Fibroblast of lung (primary cell): ENCODE results near the gene DPY19L1. TPM values are rescaled to one million over a fixed set of nuclear protein-coding genes. Genes with fewer than 3 reads are reported as not detected.
"Not testable (repeated sequence)": the region's sequence is repeated elsewhere in the genome, so short reads cannot be mapped to it uniquely, and the experiment has no call there.

ENCODE experiments used
- DNase-seq, 2 donors: peaks; one replicate each; pipeline versions ENCODE4 v3.0.0 to v3.0.0-alpha.2; 2010; ENCODE audit warnings: low read depth in 2 of 2
- H2AFZ ChIP-seq: 2 replicates; pipeline ENCODE4 v1.5.1; 2012; ENCODE audit warnings: low read length, control low read depth, inconsistent platforms
- H3K27ac ChIP-seq: 2 replicates; pipeline ENCODE4 v1.5.1; 2011; ENCODE audit warnings: low read length, control low read depth; ENCODE audit not compliant: insufficient read depth
- H3K27me3 ChIP-seq: 2 replicates; pipeline ENCODE4 v1.5.1; 2011; ENCODE audit warnings: mild to moderate bottlenecking, low read length; ENCODE audit not compliant: control insufficient read depth, insufficient read depth
- H3K36me3 ChIP-seq: 2 replicates; pipeline ENCODE4 v1.5.1; 2011; ENCODE audit warnings: low read length; ENCODE audit not compliant: control insufficient read depth, insufficient read depth
- H3K4me1 ChIP-seq: 2 replicates; pipeline ENCODE4 v1.5.1; 2011; ENCODE audit warnings: low read length; ENCODE audit not compliant: control insufficient read depth, insufficient read depth; ENCODE audit errors: extremely low read depth
- H3K4me2 ChIP-seq: 2 replicates; pipeline ENCODE4 v1.5.1; 2011; ENCODE audit warnings: low read length, control low read depth; ENCODE audit not compliant: insufficient read depth; ENCODE audit errors: extremely low read depth
- H3K4me3 ChIP-seq, 4 experiments: fragments of 200-600 bp in 1 of 4; sonication (generic) in 1 of 4; replicated peaks in 1 of 4; 2 replicates each; pipeline ENCODE4 v1.5.1; 2011 to 2016; ENCODE audit warnings: low read length in 4 of 4, low read depth in 3 of 4, mild to moderate bottlenecking in 3 of 4, control low read depth in 2 of 4, inconsistent platforms in 1 of 4, mixed read lengths in 1 of 4; ENCODE audit not compliant: insufficient read depth in 1 of 4; ENCODE audit errors: control extremely low read depth in 1 of 4
- H3K79me2 ChIP-seq: 2 replicates; pipeline ENCODE4 v1.5.1; 2012; ENCODE audit warnings: mild to moderate bottlenecking, low read length, inconsistent platforms; ENCODE audit not compliant: control insufficient read depth, insufficient read depth
- H3K9ac ChIP-seq: 2 replicates; pipeline ENCODE4 v1.5.1; 2011; ENCODE audit warnings: mild to moderate bottlenecking, low read length, control low read depth; ENCODE audit not compliant: insufficient read depth
- H3K9me3 ChIP-seq: 2 replicates; pipeline ENCODE4 v1.5.1; 2012; ENCODE audit warnings: low read depth, low read length; ENCODE audit not compliant: control insufficient read depth, insufficient read depth
- H4K20me1 ChIP-seq: 2 replicates; pipeline ENCODE4 v1.5.1; 2011; ENCODE audit warnings: low read length; ENCODE audit not compliant: control insufficient read depth, insufficient read depth; ENCODE audit errors: extremely low read depth
- EZH2 ChIP-seq: IDR thresholded peaks from 2 replicates; pipeline ENCODE4 v1.5.1; 2012; ENCODE audit warnings: low read length, control low read depth, mild to moderate bottlenecking; ENCODE audit errors: missing control alignments
- polyA plus RNA-seq, 2 donors: library from polyadenylated mRNA; depleted of rRNA in 1 of 2; stranded (reverse) in 1 of 2; unstranded in 1 of 2; fragments of >200 nt; gene quantifications; 2 replicates each; pipeline ENCODE4 v1.2.1, GENCODE V29; 2011 to 2012; ENCODE audit warnings: missing spikeins in 1 of 2
- total RNA-seq: library from RNA; depleted of rRNA; stranded (reverse); fragments of >200 nt; gene quantifications from 2 replicates; pipeline ENCODE4 v1.2.1, GENCODE V29; 2014
- TF ChIP-seq, protein P1 (sequence below), 2 donors: IDR thresholded peaks in 1 of 2; conservative IDR thresholded peaks in 1 of 2; 1 replicate in 1 of 2; 2 replicates in 1 of 2; pipeline ENCODE4 v1.5.1; 2011 to 2012; ENCODE audit warnings: low read length in 2 of 2, control low read depth in 1 of 2, inconsistent platforms in 1 of 2, low read depth in 1 of 2, mild to moderate bottlenecking in 1 of 2

Gene DPY19L1
- total and polyA plus RNA-seq, 2 donors (not counting 1 experiment from before 2014, with no cell fraction given): 30.1 to 31.8 TPM

DNA sequence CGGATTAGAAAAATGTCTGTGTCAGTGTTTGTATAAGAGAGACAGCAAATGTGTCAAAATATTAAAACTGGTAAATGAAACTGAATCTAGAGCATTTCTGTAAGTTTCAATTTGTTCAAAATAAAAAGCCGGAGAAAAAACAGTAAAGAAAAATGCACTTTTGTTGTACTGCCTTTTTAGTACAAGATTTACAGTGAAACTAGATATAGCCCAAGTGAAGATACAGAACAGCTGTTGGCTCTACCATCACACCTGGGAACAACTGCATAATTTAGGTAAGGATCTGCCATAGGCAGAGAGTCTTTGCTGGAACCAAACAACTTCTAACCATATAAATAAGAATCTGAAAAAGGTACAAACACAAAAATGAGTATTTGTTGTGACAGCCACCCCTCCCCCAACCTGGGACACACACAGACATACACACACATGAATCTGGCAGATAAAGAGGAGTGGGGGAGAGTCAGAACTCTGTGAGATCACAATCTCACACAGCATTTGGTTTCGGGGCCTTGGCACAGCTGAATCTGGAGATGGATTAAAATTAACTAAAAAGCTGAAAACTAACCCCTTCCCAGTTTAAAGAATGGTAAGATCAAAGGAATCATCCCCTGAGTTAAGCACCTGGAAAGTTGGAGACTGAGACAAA lies 54.8 kb downstream of the DPY19L1 start:
- DNase-seq: no peak
- Histone ChIP-seq H2AFZ (no peak overlapping the region), H3K4me1 (no peaks in the 10 kb centered on the region), H3K4me3 (no peak overlapping the region), H3K27me3 (no peaks in the 10 kb centered on the region), H4K20me1 (no peaks in the 10 kb centered on the region), H3K4me2 (no peak overlapping the region), H3K27ac (no peak overlapping the region), H3K79me2 (no peaks in the 10 kb centered on the region), H3K9me3 (no peaks in the 10 kb centered on the region), H3K9ac (no peak overlapping the region), H3K36me3 (no peaks in the 10 kb centered on the region)
- TF ChIP-seq EZH2: no peak
- TF ChIP-seq, protein P1, sequence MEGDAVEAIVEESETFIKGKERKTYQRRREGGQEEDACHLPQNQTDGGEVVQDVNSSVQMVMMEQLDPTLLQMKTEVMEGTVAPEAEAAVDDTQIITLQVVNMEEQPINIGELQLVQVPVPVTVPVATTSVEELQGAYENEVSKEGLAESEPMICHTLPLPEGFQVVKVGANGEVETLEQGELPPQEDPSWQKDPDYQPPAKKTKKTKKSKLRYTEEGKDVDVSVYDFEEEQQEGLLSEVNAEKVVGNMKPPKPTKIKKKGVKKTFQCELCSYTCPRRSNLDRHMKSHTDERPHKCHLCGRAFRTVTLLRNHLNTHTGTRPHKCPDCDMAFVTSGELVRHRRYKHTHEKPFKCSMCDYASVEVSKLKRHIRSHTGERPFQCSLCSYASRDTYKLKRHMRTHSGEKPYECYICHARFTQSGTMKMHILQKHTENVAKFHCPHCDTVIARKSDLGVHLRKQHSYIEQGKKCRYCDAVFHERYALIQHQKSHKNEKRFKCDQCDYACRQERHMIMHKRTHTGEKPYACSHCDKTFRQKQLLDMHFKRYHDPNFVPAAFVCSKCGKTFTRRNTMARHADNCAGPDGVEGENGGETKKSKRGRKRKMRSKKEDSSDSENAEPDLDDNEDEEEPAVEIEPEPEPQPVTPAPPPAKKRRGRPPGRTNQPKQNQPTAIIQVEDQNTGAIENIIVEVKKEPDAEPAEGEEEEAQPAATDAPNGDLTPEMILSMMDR (conservative IDR thresholded peaks at IDR 0.05 in 1 of 2, IDR thresholded peaks at IDR 0.05 in 1 of 2; ENCODE audit: low read depth in 1 of 2, low read length in 2 of 2): no peak

- not testable (repeated sequence) for H3K4me1 ChIP-seq, H3K9ac ChIP-seq, H3K27ac ChIP-seq, H4K20me1 ChIP-seq, H3K4me3 ChIP-seq, H3K36me3 ChIP-seq, H3K4me2 ChIP-seq, DNase-seq, H3K27me3 ChIP-seq, H3K9me3 ChIP-seq, H3K79me2 ChIP-seq, H2AFZ ChIP-seq
These were observed 58.2 kb downstream of the DPY19L1 start for GRCh38 chr7:34979124-34979523.

DNA sequence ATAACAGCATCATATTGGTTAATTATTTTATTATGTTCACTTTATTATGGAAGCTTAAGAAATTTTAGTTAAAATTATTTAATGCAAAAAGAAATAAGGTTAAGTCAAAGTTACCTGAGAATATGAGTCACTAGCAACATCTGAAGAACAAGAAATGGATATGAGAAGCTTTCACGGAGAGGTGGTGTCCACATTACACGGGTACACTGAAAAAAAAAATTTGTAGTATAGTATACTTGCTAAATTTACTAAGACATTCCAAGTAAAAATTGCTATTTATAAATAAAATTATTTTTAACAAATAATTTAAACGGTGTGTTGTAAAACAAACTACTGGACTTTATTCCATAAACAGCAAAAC lies 63.9 kb downstream of the DPY19L1 start:
- Histone ChIP-seq H3K4me2 (no peak overlapping the region), H3K9ac (no peak overlapping the region), H3K9me3 (no peaks in the 10 kb centered on the region), H3K27ac (no peak overlapping the region), H3K4me3 (no peak overlapping the region), H3K27me3 (no peaks in the 10 kb centered on the region), H3K36me3 (no peaks in the 10 kb centered on the region), H3K4me1 (no peaks in the 10 kb centered on the region), H2AFZ (no peak overlapping the region), H3K79me2 (no peaks in the 10 kb centered on the region), H4K20me1 (no peaks in the 10 kb centered on the region)
- no peak for DNase-seq
- TF ChIP-seq EZH2: no peak
- TF ChIP-seq, protein P1 (conservative IDR thresholded peaks at IDR 0.05 in 1 of 2, IDR thresholded peaks at IDR 0.05 in 1 of 2; ENCODE audit: low read depth in 1 of 2, low read length in 2 of 2): no peak

DNA sequence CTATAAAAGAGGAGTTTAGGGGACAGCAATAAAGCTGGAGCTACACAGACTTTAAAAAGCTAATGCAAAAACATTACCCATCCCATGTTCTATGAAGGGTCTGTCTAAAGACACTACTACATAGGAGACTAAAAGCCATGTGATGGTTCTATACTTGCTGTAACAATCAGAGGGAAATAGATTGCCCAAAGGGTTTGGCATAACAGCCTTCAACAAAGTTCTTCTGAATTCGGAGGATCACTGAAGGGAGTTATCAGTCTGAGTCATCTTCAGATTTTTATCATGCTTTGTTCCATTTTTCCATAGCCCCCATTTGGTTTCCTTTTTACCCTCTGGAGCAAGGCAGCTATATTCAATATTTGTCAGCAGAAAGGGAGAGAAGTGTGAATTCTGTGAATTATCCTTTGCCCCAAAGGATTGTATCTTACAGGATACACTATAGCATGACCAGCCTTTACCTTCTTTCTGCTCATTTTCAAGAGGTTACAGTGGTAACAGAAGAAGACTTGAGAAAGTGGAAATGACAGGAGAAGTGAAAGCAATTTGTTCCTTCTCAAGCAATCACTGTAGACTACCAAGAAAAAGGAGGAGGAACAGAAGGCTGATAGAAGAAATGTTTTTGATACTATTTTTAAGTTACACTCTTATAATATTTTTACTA lies 64.4 kb downstream of the DPY19L1 start:
- H3K27ac ChIP-seq, H3K79me2 ChIP-seq, H4K20me1 ChIP-seq, H3K27me3 ChIP-seq, H3K4me3 ChIP-seq, H3K36me3 ChIP-seq, H3K9me3 ChIP-seq, DNase-seq, H3K9ac ChIP-seq, H2AFZ ChIP-seq, H3K4me1 ChIP-seq, H3K4me2 ChIP-seq: not testable (repeated sequence)

DNA sequence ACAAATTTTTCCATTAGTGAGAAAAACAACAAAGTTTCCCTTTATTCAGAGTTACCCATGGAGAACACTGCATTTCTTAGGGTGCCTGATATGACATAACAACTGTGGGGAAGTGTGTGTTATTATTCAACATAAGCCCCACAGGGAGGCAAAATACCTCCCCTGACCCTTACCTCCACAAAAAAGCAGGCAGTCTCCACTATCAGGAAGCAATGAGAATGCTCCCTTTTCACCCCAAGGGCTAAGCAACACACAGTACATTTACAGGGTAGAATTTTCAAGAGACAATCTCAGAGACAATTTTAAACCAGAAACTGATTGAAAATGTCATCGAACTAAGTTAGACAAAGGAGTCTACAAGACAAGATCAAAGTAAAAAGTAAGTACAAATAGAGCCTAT lies 69.5 kb downstream of the DPY19L1 start:
- H3K4me3 ChIP-seq, H3K4me1 ChIP-seq, H3K79me2 ChIP-seq, H4K20me1 ChIP-seq, H3K27me3 ChIP-seq, H3K27ac ChIP-seq, DNase-seq, H3K36me3 ChIP-seq, H3K4me2 ChIP-seq, H2AFZ ChIP-seq, H3K9me3 ChIP-seq, H3K9ac ChIP-seq: not testable (repeated sequence)
